Jurkat, Clone E6-1 (cell line): ENCODE measurements around the gene PSMB10.
"Not testable (repeated sequence)": the region's sequence is repeated elsewhere in the genome, so short reads cannot be mapped to it uniquely, and the experiment has no call there.

Experiments
- DNase-seq: peaks from one replicate; pipeline ENCODE4 v3.0.0-alpha.2; 2011; ENCODE audit warnings: low read depth, low spot score
- H3K4me3 ChIP-seq: 2 replicates; pipeline ENCODE4 v1.5.1; 2011; ENCODE audit warnings: mild to moderate bottlenecking, low read length, control low read depth, moderate library complexity

PSMB10 gene

DNA sequence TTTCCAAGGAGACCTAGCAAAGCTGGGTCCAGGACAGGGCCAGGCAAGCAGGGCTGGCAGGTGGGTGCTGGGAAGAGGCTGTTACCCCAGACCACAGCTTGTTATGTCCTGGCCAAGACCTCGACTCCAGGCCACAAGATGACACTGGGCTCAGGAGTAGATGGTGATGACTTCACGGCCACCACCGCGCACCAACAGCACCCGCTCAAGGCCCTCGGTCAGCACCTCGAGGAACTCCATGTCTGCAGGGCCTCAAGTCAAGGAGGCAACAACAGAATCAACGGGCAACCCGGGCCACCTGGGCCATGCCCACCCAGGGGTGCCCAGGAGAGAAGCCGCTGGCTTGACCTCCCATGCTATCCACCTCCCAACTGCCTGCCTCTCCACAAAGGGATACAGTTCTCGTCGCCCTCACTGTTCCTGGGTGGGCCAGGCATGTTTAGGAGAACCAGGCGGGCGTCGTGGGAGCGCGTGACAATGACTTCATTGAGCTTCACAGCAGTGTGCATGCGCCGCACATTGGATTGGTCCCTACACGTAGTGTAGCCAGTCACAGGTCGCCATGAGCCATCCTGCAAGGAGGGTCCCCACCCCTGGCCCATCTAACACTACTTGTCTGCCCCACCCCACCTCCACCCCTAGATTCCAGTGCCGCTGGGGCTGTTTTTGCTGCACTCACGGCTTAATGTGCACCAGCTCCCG is 8.2 kb upstream of the PSMB10 start:
- no peak overlapping the region for H3K4me3 ChIP-seq
- DNase-seq: no peak

DNA sequence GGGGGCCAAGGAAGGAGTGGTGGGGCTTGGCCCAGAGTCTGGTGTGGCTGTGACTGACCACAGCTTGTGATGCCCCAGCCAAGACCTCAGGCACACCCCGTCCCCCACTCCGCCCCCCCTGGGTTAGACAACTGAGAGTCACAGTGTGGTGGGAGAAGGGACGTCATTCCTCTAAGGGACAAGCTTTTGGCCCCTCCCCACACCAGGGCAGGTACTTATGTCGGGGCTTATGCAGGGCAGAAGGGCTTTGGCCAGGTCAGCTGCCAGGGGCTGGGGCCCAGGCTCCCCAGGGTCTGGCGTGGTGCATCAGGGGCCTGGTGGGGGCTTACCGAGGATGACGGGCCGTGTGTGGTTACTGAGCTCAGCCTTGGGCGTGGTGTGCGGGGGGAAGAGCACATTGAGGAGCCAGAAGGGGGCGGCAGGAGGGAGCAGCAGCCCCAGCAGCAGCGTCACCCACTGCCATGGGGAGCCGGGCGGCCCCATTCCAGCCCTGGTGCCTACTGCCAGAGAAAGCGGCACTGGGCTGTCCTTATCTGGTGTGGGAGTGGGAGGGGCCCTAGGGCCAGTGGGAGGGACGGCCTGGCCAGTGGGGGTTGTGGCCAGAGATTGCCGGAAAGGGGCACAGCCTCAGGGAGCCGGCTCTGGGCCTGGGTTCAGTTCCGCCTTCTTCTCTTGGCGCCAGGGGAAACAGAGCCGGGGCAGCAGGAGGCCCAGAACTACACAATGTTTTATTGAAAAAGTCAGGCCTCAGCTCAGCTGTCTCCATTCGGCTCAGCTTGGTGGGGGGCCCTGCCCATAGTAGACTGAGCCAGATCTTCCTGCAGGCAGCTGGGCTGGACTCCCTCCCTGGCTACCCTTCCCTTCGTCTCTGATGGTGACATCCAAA is 7.2 kb upstream of the PSMB10 start, which contains the start of gene LCAT:
Gene LCAT, minus strand, starts transcription at position 502 of the 886 bp plus-strand sequence. Its CDS starts 19 bp downstream, at position 483.
- no peak within 1 kb of the TSS for H3K4me3 ChIP-seq
- DNase-seq: no peak

DNA sequence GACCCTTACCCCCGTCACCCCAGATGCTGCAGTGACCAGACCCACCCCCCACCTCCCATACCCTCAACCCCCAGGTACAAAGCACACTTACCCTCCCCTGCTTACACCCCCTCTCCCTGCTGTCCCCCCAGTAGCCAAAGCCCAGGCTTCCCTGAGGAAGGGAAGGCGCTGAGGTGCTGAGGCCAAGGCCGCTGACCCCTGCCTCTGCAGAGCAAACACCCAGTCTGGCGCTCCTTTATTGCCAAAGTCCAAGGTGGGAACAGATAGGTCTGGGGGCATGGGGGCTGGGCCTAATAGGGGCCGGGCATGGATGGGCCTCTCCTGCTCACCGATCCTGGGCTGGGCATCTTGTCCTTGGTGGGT is 6.6 kb upstream of the PSMB10 start:
- no peak for DNase-seq
- no peak overlapping the region for H3K4me3 ChIP-seq

DNA sequence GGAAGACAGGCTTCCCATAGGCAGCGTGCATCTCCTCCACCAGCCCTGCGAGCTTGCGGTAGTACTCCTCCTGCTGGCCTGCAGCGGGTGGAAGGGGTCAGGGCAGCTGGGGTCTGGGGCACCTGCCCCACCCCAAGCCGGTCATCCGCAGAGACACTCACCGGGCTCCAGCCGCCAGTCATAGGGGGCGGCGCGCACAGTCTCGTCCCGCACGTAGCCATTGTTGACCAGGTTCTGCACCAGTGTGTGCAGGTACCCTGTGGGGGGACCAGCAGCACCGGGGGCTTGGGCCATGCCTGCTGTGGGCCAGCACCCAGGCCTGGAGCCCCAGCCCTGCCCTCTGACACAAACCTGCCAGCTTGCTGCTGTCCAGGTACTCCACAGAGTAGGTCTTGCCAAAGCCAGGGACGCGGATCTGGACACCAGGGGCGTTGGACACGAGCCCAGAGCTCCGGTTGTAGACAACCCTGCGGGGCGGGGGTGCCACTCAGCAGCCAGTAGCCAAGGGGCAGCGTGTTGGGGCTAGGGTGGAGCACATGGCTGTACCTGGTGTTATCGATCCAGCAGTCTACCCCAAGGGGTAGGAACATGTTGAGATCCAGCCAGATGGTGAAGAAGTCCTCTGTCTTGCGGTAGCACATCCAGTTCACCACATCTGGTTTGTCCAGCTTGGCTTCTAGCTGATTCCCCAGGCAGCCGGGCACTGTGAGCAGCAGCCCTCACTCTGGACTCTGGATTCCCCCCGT is 6.0 kb upstream of the PSMB10 start:
- no peak for DNase-seq
- H3K4me3 ChIP-seq: no peak overlapping the region

DNA sequence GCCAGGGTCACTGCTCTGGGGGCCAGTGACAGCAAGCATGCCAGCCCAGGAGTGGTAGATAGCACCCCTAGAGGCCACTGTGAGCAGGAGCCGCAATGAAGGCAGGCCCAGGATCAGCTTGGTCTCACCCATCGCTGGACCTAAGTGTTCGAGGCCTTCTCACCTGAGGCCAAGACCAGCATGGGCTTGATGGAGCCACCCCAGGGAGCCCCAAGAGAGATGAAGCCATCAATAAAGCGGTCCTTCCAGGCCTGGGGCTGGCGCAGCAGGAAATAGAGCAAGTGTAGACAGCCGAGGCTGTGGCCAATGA is 5.5 kb upstream of the PSMB10 start:
- no peak for DNase-seq
- H3K4me3 ChIP-seq: no peak overlapping the region

DNA sequence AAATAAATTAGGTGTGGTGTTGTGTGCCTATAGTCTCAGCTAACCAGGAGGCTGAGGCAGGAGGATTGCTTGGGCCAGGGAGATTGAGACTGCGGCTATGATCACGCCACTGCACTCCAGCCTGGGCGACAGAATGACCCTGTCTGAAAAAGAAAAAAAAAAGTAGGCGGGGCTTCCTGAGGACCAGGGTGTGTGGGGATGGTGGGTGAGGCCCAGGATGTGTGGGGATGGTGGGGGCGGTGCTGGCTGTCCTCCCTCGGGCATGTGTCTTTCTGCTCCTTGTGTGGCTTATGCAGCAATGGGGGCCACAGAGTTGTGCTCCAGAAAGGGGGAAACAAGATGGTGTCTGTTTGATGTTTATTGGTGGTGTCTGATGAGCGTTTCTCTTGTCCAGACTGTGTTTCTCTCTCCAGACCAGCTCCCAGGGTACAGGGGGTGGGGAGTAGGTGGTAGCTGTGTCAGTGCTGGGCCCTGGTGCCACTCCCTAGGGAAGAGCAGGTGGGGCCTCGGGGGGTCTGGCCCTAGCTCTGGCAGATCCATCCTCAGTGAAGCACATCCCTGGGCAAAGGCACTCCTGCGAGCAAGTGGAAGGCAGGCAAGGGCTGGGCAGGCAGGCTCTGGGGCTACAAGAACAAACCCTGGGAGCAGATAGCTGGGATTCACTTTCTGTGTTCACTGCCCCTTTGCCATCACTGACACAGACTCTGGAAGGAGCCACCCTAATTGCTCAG is 5.0 kb upstream of the PSMB10 start:
- DNase-seq: no peak
- no peak overlapping the region for H3K4me3 ChIP-seq

DNA sequence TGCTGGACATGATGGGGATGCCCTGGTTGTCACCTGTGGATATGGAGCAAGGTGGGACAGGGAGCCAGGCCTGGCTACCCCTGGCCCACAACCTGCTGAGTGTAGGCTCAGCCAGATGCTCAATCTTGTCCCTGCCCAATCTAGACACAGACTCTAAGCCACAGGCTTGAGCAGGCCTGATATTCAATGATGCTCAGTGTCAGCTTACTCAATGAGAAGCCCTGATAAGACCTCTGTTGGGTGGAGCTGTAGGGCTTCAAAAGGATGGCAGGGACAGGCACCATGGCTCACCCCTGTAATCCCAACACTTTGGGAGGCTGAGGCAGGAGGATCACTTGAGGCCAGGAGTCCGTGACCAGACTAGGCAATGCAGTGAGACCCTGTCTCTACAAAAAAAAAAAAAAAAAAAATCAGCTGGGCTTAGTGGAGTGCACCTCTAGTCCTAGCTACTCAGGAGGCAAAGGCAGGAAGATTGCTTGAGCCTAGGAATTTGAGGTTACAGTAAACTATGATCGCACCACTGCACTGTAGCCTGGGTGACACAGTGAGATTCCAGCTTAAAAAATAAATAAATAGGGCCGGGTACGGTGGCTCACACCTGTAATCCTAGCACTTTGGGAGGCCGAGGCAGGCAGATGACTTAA is 3.9 kb upstream of the PSMB10 start:
- no peak for DNase-seq
- no peak overlapping the region for H3K4me3 ChIP-seq

DNA sequence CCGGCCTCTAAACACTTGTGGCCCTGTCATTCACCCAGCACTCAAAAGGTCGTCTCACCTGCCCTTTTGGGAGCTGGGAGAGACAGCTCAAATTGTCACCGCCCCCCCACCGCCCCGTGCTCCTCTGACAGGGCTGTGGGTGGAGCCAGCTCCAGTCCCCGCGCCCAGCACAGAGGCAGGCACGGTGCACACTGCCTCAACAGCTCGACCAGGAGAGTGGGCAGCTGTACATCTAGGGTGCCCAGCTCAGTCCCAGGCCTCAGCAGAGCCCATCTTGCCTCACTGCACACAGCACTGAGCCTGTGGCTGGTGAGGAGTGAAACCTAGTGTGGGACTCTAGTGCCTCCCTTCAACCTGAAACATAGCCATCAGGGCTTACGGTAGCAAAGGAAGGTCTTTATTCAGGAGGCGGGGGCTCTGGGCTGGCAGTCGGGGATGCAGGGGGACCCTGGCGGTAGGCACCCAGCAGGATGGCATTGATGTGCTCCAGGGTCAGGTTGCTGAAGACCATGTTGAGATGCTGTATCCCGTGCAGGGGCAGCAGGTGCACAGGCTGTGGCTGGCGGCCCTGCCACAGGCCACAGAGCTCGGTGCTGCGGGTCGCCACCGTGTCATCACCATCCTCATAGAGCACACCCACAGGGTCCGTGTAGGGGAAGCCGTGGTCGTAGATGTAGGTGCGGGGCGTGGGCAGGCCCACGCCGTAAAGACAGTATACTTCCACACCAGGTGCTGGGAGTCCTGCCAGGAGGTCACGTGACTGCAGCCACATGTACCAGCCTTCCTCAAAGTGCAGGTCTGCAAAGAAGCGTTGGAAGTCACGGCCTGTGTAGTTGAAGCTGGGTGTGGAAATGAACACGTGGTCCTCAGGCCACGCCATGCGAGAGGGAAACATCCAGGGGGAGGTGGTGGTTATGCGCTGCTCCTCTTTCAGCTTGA is 3.1 kb upstream of the PSMB10 start:
- peak; percentile 59 for DNase-seq
- no peak overlapping the region for H3K4me3 ChIP-seq

DNA sequence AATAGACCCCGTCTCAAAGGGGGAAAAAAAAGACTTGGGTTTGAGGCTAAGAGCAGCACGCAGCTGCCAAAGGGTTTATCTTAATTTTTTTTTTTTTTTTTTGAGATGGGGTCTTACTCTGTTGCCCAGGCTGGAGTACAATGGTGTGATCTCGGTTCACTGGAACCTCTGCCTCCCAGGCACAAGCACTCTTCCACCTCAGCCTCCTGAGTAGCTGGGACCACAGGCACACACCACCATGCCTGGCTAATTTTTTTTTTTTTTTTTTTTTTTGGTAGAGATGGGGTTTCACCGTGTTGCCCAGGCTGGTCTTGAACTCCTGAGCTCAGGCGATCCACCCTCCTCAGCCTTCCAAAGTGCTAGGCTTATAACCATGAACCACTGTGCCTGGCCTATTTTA is 1.1 kb upstream of the PSMB10 start:
- DNase-seq: not testable (repeated sequence)
- peak overlapping the region; percentile 96; the same call in 1 of the 2 replicates for H3K4me3 ChIP-seq

DNA sequence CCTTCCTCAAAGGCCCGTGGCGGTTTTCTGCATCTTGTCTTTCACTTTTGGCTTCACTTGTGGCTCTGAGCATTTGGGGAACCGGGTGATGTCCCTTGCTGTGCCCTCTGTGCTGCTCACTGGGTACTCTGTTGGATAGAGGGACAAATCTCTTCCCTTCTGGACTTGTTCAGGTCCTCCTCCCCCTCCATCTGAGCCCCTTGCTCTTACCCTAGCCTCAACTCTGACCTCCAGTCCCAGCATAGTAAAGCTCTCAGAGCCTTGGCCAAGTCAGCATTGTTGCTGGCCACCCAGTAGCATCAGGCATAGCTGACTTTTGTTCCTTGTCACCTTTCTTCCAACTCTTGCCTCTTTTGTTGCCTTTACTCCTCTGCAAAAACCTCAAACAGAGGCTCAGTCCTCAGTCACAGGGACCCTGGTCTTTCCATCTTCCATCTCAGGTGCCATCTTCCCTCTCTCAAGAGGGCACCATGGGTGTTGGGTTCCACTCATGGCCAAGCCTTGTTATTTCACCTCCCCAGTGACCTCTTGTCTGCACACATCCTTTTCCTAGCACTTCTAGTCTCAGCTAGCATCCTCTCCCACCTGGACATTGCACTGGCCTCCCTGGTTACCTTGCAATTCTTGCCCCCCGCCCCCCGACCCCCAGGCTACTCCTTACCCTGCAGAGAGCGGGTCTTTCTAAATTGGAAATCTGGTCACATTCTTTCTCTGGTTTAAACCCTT is 393 bp upstream of the PSMB10 start:
- H3K4me3 ChIP-seq: peak overlapping the region; percentile 96
- peak; percentile 82 for DNase-seq

DNA sequence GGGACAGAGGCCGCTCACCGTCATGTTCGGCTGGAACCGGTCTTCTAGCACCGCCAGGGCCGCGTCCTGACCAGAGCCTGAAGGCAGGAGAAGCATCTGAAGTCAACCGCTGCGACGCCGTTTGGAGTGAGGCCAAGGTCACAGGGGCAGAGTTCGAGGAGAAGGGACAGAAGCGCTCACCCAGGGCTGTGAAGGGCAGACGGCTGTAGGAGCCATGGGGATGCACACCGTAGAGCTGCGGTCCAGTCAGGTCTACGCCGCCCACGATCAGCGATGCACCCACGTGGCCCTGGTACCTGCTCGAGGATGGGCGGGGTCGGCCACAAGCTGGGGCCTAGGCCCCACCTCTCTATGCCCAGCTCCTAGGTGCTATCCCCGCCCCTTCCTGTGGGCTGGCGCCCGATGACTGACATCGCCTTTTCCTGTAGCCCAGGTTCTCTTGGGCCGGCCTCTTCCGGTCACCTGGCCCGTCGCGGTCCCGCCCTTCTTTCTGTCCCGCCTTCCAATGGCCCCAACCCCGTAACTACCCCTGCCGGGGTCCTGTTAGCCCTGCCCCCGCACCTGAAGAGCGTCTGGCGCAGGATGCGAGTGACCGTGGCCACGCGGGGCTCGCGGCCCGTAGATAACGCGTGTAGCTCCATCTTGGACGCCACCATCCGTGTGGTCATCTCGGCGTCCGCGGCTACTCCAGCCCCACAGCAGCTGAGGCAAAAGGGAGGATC is 1.1 kb downstream of the PSMB10 start:
- DNase-seq: peak; percentile 95
- H3K4me3 ChIP-seq: peak overlapping the region; percentile 96

DNA sequence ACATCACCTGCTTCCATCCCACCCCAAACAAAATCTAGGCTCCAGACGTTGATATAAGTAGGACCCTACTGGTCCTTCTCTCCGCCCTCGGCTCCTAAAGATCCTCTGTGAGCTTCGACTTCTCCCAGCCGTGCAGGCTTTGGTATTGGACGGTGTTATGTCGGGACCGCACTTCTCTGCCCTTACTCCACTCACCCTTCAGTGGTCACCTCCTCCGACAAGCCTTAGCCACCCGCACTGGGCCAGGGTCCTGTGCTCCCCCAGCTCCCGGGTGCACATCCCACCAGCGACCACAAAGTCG is 1.6 kb downstream of the PSMB10 start:
- peak overlapping the region; percentile 96 for H3K4me3 ChIP-seq
- no peak for DNase-seq

DNA sequence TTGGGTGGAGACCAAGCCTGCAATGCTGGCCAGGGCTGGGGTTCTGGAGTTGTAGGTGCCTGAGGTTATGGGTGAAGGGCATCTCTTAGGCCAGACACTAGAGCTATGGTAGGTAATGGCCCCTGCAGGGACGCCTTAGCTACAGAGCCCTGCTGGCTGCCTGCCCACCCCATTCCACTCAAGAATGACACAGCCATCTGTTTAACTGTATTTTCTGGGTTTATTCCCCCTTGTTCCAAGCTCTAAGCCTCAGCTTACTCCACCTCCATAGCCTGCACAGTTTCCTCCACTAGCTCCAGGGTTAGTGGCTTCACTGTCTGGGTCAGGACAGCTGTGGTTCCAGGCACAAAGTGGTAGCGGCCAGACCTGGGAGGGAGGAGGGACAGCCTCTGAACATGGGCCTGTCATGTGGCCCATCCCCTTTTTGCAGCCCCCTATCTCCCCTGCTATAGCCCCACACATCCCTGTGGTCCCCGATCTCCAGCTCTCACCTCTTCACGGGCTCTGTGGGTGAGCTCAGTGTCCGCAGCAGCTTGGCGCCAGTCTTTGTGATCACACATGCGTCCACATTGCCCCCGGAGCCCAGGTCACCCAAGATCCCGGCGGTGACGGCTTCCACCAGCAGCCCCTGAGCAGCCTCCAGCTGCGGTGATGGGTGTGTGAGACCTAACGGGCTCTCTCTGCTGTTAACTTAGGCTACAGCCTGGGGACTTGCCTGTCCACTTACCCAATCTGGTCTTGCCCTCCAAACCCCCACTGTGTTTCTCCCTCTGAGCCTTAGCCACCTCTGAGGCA is 2.1 kb downstream of the PSMB10 start:
- no peak overlapping the region; the same call in 1 of the 2 replicates for H3K4me3 ChIP-seq
- DNase-seq: no peak

DNA sequence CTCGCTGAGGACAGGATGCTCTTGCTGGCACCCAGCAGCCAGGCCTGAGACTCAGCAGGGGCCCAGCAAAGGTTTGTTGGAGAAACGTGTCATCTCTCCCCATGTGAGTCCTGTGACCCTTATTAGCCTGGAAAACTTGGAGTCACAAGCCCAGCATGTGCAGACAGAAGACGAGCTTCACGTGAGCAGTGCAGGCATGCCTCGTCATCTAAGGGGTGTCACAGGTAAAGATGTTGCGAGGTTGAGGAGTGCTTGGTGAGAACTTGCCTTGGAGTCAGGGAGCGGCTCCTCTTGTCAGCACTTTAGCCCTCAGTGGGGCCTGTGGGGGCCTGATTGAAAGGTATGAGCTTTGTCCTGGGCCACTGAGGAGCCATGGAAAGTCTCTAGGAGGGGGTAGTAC is 2.8 kb downstream of the PSMB10 start:
- DNase-seq: no peak
- no peak overlapping the region for H3K4me3 ChIP-seq

DNA sequence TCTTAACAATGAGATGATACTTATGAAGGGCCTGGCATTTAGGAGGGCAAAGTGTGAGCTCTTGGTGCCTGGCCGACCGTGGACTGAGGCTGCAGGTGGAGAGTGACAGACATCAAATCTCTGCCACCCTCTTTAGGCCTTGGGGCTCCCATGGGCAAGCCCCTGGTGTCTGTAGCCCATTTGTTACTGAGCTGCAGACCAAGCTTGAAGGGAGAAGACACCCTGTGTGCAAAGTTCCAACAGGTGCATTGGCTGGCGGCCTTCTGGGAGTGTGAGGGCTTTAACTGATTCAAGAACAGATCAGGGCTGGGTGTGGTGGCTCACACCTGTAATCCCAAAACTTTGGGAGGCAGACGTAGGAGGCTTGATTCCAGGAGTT is 4.2 kb downstream of the PSMB10 start:
- H3K4me3 ChIP-seq: no peak overlapping the region
- DNase-seq: no peak
